ENCODE data around the gene NDUFB4. TPM values are rescaled to one million over a fixed set of nuclear protein-coding genes. Genes with fewer than 3 reads are reported as not detected.

NDUFB4 gene
- 162 and 165 TPM in 2 replicates for total RNA-seq
- long read RNA-seq, transcript NDUFB4-201 (3 exons, 671 nt) = major isoform, 34 of 38 reads
- long read RNA-seq, partial matches to known transcripts = 0 of 38 reads
- long read RNA-seq, other reads (novel, unspliced or antisense) = 0 of 38 reads

DNA sequence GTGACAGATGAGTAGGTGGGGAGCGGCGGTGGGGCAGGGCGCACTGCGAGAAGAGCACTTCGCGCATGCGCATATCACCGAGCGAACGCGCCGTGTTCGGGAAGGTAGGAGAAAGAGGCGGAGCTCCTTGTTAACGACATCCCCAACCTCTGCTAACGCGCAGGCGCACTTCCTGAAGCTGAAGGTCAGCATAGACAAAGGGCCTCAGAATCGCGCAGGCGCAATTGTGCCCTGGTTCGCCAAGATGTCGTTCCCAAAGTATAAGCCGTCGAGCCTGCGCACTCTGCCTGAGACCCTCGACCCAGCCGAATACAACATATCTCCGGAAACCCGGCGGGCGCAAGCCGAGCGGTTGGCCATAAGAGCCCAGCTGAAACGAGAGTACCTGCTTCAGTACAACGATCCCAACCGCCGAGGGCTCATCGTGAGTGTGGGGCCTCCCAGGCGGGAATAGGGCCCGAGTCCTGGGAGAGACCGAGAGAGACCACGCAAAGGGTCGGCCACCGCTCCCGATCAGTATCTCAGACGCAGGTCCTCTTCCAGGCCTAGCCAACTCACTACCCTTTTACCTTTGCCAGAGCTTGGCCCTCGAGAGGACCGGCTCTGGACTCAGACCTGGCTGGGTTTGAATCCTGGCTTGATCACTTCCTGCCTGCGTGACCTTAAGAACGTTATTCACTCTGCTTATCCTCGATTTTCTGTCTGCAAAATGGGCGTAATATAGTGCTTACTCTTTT is at the start of gene NDUFB4:
Gene NDUFB4 (plus strand): TSS at position 221 of the 737 bp plus-strand sequence. CDS start 24 bp downstream, at position 245.
- H3K36me3 Mint-ChIP-seq (ENCODE audit: insufficient read depth) = peaks cover 5% of the 10 kb centered on the region
- peaks cover 10% of the 10 kb centered on the region for H3K4me1 Mint-ChIP-seq (ENCODE audit: low read depth)
- H3K27ac Mint-ChIP-seq = peak within 1 kb of the TSS; percentile 99
- H3K9me3 Mint-ChIP-seq (ENCODE audit: low read depth) = no peaks in the 10 kb centered on the region
- peak; percentile 91 for DNase-seq (ENCODE audit: low spot score, unreplicated experiment)
- peak within 1 kb of the TSS; percentile 90 for H3K4me3 Mint-ChIP-seq (ENCODE audit: low read depth)
- TF ChIP-seq, protein P1, sequence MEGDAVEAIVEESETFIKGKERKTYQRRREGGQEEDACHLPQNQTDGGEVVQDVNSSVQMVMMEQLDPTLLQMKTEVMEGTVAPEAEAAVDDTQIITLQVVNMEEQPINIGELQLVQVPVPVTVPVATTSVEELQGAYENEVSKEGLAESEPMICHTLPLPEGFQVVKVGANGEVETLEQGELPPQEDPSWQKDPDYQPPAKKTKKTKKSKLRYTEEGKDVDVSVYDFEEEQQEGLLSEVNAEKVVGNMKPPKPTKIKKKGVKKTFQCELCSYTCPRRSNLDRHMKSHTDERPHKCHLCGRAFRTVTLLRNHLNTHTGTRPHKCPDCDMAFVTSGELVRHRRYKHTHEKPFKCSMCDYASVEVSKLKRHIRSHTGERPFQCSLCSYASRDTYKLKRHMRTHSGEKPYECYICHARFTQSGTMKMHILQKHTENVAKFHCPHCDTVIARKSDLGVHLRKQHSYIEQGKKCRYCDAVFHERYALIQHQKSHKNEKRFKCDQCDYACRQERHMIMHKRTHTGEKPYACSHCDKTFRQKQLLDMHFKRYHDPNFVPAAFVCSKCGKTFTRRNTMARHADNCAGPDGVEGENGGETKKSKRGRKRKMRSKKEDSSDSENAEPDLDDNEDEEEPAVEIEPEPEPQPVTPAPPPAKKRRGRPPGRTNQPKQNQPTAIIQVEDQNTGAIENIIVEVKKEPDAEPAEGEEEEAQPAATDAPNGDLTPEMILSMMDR (IDR thresholded peaks at IDR 0.05; ENCODE audit: unreplicated experiment) = no peak
- H3K27me3 Mint-ChIP-seq = no peaks in the 10 kb centered on the region

DNA sequence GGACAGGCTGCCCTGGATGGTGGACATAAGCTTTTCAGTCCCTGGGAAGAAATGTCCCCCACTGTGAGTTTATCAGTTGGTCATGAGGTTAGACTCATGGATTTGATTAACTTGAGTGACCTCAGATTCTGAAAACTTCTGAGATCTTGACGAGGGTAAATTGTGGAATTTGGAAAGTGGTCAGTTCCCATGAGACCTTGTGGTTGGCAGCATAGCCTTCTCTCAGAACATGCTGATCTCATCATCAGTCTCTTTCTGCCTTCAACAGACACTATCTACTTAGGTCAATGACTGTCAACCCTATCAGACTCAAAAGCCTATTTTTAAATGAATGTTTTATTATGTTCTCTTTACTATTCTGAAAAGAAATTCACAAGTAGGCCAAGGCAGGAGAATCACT is 45.6 kb upstream of the NDUFB4 start:
- Mint-ChIP-seq H3K4me1 (ENCODE audit: low read depth) (peaks cover 2% of the 10 kb centered on the region), H3K4me3 (ENCODE audit: low read depth) (no peak overlapping the region), H3K27me3 (no peaks in the 10 kb centered on the region), H3K36me3 (ENCODE audit: insufficient read depth) (no peaks in the 10 kb centered on the region), H3K9me3 (ENCODE audit: low read depth) (no peaks in the 10 kb centered on the region), H3K27ac (no peak overlapping the region)
- TF ChIP-seq, protein P1 (IDR thresholded peaks at IDR 0.05; ENCODE audit: unreplicated experiment) = no peak
- DNase-seq (ENCODE audit: low spot score, unreplicated experiment) = no peak

DNA sequence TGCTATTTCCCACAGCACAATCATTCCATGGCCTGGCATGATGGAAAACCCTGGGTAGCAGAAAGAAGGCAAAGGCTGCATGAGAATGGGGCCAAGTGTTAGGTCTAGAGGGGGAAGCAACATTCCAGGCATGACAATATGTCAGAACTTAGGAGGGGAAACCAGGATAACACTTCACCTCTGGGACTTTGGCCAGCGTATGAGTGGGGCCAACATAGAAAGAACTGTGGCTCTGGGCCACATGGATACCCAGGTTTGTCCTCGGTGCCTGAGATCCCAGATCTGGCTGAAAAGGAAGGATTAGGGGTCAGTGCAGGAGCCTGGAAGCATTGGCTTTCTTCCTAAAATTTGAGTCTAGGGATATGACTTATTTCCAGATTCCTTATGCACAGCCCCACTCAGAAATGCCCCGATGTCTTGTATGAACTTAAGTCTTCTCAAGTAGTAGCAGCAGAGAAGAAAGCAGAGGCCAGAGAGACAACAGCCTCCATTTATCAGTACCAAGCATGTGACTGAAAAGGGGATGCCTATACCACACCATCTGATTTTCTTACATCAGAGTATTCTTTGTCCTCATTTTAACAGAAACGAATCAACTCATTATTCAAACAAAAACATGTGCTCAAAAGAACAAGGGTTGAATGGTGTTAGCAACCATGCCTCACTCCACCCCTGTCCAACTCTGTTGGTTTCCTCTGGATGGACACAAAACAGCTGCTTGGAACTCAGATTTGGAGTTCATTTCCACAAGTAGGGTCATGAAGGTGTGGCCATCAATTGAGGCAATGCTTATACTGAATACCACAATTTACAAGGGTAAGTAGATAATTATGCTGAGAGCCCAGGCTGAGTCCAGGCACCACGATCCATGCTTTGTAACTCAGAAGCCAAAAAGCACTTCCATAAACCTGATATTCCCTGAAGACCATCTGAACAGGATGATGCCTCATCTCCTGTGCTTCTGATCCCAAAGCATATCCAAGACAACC is 43.7 kb upstream of the NDUFB4 start:
- DNase-seq (ENCODE audit: low spot score, unreplicated experiment) = no peak
- Mint-ChIP-seq H3K4me1 (ENCODE audit: low read depth) (peaks cover 8% of the 10 kb centered on the region), H3K9me3 (ENCODE audit: low read depth) (no peaks in the 10 kb centered on the region), H3K4me3 (ENCODE audit: low read depth) (no peak overlapping the region), H3K27me3 (no peaks in the 10 kb centered on the region), H3K36me3 (ENCODE audit: insufficient read depth) (no peaks in the 10 kb centered on the region), H3K27ac (no peak overlapping the region)
- TF ChIP-seq, protein P1 (IDR thresholded peaks at IDR 0.05; ENCODE audit: unreplicated experiment) = no peak

DNA sequence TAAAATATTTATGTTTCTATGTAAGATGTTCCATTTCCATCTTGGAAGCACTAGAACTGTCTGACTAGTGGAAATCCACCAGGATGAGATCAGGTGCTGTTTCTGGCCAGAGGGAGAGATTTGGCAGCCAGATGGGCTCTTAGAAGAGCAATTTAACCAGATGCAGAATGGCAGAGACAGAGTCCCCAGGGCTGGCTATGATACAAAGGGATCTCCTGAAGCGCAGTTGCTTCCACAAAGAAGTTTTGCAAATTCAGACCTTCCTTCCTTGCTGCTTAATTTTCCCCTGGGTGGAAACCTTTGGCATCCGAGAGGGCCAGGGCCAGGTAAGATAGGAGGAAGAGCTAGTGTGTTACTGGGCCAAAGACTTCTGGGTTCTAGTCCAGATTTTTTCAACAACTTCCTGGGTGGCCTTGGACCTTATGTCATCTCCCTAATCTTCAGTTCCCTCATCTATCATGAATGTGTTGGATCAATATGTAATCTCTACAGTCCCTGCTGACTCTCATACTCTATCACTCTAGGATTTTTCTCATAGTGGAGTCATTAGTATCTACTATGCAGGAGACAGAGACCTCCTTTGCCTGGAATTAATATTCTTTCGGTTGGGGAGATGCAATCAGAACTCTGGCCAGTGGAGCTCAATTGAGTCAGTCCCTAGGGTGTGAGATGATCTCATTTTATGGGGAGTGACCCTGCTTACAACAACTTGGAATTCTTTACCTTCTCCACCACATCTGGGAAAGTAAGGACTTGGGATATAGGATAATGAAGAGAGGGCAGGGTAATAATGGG is 41.1 kb upstream of the NDUFB4 start:
- TF ChIP-seq, protein P1 (IDR thresholded peaks at IDR 0.05; ENCODE audit: unreplicated experiment) = no peak
- no peak for DNase-seq (ENCODE audit: low spot score, unreplicated experiment)
- peaks cover 12% of the 10 kb centered on the region for H3K4me1 Mint-ChIP-seq (ENCODE audit: low read depth)
- H3K36me3 Mint-ChIP-seq (ENCODE audit: insufficient read depth) = no peaks in the 10 kb centered on the region
- H3K4me3 Mint-ChIP-seq (ENCODE audit: low read depth) = no peak overlapping the region
- no peak overlapping the region for H3K27ac Mint-ChIP-seq
- H3K27me3 Mint-ChIP-seq = no peaks in the 10 kb centered on the region
- H3K9me3 Mint-ChIP-seq (ENCODE audit: low read depth) = no peaks in the 10 kb centered on the region
